HG03095 (cell line): ENCODE measurements around the gene CDH23.

Experiments used
- ATAC-seq: cut with Tn5 transposase; IDR thresholded peaks from one replicate; pipeline ENCODE4 v1.9.1; 2021; ENCODE audit warnings: moderate library complexity; ENCODE audit not compliant: unreplicated experiment

The CDH23 gene

DNA sequence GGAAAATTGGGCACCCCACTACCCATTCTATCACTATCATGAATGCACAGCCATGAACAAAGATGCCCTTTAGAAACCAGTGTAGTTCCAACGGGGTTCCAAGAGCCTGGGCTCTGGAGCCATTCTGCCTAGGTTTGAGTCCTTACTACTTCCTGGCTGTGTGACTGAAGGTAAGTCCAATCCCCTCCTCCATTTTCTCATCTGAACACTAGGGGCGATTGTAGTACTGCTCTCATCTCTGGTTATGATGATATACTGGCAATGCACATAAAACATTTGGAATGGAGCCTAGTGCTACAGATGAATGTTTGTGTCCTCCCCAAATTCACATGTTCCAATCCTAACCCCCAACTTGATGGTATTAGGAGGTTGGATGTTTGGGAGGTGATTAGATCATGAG lies 28.1 kb upstream of the CDH23 start:
- no peak for ATAC-seq

DNA sequence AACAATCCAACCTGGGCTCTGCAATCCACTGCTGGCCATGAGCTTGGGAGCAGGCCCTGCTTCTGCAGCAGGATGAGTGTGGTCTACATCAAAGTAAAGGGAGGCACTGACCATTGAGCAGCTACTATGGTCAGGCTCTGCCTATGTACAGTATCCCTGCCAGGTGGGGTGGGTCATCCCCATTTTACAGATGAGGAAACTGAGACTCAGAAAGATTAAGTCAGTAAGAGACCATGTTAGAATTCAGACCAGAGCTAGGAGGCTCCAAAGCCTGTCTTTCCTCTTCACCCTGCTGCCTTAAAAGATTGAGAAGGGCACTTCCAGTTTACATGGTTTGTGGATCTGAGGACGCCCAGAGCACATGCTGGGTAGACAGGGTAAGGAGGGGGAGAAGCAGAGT lies 27.1 kb upstream of the CDH23 start:
- ATAC-seq = no peak

DNA sequence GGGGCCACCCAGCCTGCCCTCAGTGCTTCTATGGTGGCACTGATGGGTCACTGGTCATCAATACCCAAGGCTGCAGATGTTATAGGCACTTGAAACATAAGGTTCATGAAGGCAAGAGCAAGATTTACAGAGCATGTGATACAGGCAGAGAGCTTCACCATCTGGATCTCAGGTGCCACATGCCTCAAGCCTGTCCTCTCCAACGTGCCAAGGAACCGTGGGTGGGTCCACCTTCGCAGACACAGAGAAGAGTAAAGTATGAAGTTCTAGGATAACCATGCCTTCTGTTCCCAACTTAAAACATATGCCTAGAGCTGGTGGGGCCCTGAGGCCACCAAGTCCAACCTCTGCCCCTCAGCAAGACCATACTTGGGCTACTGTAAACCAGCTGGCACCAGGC lies 26.7 kb upstream of the CDH23 start:
- ATAC-seq = no peak

GRCh38 chr10:71371750-71372166 lies 25.0 kb upstream of the CDH23 start:
- no peak for ATAC-seq

- peak; percentile 48 for ATAC-seq
These were observed 23.7 kb upstream of the CDH23 start for GRCh38 chr10:71372882-71373495.

DNA sequence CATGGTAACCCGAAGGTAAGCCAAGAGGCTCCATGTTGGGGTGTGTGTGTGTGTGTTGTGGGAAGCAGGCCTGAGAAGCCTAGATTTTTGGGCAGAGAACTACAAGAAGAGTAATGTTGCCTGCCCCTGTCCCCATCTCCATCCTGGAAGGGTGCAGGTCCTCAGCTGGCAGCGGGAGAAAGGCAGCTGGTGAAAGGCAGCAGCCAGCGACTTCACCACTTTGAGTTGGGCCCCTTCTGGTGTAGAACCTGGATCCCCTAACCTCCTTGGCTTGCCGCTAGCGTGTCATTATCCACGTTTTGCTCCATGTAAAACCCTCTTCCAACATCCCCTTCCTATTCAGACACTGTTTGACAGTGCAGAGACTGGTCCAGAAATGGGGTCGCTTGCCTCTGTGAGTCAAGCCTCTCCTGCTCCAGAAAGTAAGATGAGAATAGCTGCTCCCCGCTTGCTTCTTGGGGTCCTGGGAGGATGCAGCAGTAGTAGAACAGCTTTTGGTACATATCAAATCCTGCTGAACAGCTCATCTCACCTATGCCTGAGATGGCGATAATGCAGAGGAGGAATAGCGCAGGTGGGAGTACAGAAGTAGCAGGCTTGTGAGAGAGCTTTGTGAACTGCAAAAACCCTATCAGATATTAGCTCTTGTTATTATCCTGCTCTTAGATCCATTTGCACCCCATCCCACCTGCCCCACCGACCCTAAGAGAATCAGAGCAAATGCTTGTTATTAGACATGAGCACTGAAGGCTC lies 22.1 kb upstream of the CDH23 start:
- ATAC-seq = no peak

GRCh38 chr10:71375952-71376351 lies 20.8 kb upstream of the CDH23 start:
- no peak for ATAC-seq

DNA sequence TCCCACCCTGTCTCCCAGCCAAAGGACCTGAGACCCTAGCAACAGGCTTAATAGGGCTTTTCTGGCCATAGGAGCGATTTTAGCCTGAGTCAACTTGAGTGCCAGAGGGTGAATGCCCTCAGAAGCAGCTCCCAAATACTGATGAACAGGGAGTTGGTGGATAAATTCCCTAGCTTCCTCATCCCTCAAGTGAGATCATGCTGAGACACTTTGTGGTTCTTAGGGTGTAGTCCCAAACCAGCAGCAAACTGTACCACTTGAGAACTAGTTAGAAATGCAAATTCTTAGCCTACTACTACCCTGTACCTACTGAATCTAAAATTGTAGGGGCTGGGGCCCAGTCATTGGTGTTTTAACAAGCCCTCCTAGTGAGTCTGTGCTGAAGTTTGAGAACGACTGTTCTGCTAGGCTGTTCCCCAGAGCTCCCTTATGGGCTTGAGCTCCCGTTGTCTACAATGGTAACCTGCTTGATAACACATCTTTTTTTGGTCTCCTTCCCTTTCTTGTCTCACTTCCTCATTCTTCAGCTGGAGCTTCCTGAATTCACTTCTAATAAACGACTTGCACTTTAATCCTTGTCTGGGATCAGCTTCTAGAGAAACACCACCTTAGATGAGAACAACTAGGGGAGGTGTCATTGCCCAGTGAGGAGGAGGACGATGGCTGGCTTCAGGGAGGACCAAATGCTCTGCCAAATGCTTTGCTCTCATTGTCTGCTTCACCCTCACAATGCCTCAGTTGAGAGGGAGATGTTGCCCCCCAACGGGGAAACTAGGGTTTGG lies 18.2 kb upstream of the CDH23 start:
- ATAC-seq = no peak

DNA sequence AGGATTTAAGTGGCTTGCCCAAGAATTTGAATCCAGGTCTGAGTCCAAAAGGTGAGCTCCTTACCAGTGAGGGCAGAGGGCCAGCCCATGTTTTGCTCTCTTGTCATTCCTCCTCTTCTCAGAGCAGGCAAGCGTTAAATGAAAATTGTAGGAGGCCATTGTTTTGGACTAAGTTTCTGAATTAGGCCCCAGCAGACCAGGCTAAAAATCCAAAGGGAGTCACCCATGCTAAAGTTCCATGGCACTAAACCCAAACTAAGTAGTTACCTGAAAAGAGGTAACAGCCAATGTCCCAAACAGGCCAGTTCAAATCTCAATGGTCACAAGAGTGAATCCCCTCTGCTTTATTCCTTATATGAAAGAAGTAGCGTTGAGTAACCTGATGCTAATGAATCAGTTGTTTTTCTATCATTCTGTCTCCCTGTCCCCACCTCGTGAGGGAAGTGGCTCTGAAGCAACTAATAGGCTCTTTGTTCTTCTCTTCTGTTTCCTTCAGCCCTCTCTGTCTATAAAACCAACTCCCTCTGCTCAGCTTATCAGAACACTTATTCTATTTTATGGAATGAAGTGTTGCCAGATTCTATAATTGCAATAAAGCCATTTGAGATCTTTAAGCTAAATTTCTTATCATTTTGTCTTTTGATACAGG lies 17.5 kb upstream of the CDH23 start:
- no peak for ATAC-seq

DNA sequence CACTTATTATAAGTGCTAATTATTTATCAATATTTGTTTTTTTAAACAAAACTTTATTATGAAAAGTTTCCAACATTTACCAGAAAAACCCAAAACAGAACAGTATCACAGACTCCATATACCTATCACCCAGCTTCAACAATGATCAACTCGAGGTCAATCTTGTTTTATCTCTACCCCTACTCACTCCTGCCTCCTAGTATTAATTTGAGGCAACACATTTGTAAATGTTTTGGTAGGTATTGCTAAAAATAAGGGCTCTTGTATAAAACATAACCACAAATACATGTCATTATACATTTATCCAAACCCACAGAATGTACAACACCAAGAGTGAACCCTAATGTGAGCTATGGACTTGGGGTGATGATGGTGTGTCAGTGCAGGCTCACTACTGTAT lies 15.9 kb upstream of the CDH23 start:
- ATAC-seq = no peak

GRCh38 chr10:71381611-71382010 lies 15.1 kb upstream of the CDH23 start:
- no peak for ATAC-seq

- ATAC-seq = no peak
These were observed 14.7 kb upstream of the CDH23 start for GRCh38 chr10:71382028-71382427.

- no peak for ATAC-seq
These were observed 14.0 kb upstream of the CDH23 start for GRCh38 chr10:71382757-71383156.

GRCh38 chr10:71383972-71384687 lies 12.6 kb upstream of the CDH23 start:
- ATAC-seq = no peak

- no peak for ATAC-seq
These were observed 8.5 kb upstream of the CDH23 start for GRCh38 chr10:71388171-71388570.

GRCh38 chr10:71388583-71389310 lies 8.0 kb upstream of the CDH23 start:
- ATAC-seq = no peak

- no peak for ATAC-seq
These were observed 6.8 kb upstream of the CDH23 start for GRCh38 chr10:71389768-71390460.

DNA sequence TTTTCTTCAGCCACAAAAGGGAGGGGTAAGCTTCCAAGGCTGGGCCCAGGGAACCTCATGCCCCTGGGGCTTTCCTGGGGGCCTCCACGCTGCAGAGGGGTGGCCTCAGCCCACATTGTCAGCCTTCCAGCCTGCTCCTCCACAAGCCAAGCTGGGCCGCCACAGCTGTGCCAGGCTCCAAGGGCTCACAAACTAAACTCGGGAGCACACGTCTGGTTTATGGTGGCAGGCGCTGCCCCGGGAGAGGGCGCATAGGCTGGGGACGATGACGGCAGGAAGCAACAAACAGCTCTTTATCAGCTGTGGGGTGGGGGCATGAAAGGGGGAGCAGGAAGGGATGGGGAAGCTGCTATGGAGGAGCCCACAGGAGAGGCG lies 6.3 kb upstream of the CDH23 start:
- ATAC-seq = no peak

- no peak for ATAC-seq
These were observed 5.6 kb upstream of the CDH23 start for GRCh38 chr10:71390921-71391690.
